Measurements from ENCODE around the gene SOX8. TPM values are rescaled to one million over a fixed set of nuclear protein-coding genes. Genes with fewer than 3 reads are reported as not detected.

The SOX8 gene
- total RNA-seq, 1 donor from 2014 or later: 0.75 TPM

GRCh38 chr16:1026784-1027500 is 45.4 kb downstream of the SOX8 start:
- DNase-seq (ENCODE audit: low spot score): peak; percentile 36
- Mint-ChIP-seq H3K4me1 (peaks cover 33% of the 10 kb centered on the region), H3K36me3 (no peaks in the 10 kb centered on the region), H3K4me3 (peak overlapping the region; percentile 29), H3K27me3 (ENCODE audit: insufficient read depth, low read depth) (peaks cover 6% of the 10 kb centered on the region), H3K9me3 (no peaks in the 10 kb centered on the region), H3K27ac (peak overlapping the region; percentile 46)
- no peaks in the 10 kb centered on the region for H3K36me3 ChIP-seq
- H4K20me1 ChIP-seq (ENCODE audit: low read depth): no peaks in the 10 kb centered on the region
- no peaks in the 10 kb centered on the region for H3K79me2 ChIP-seq (ENCODE audit: low read depth)
- no peaks in the 10 kb centered on the region for H3F3A ChIP-seq (ENCODE audit: low read depth)
- H3K9ac ChIP-seq: no peak overlapping the region
- no peaks in the 10 kb centered on the region for H3K4me1 ChIP-seq
- no peak overlapping the region for H2AFZ ChIP-seq (replicated peaks)
- no peak overlapping the region for H3K27ac ChIP-seq
- no peaks in the 10 kb centered on the region for H3K9me3 ChIP-seq (ENCODE audit: low read depth)
- no peaks in the 10 kb centered on the region for H3K27me3 ChIP-seq
- no peak overlapping the region for H3K4me3 ChIP-seq
- TF ChIP-seq CTCF (IDR thresholded peaks at IDR 0.05) (no peak), EZH2phosphoT487 (IDR thresholded peaks at IDR 0.05) (no peak), EZH2 (IDR thresholded peaks at IDR 0.05) (no peak)
- no peak overlapping the region for H3K4me2 ChIP-seq

DNA sequence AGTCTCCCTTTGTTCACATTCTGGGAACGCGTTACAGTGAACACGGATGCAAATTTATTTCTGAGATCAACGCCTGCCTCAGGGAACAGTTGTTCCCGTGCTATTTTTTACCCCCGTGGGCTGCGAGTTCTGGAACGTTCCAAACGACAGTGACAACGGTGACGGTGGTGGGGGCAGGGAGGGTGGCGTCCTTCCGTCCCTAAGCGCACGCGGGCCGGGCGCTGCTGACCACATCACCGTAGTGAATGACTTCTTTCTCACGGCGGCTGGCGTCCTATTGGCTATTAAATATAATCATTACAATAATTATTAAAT is 45.9 kb downstream of the SOX8 start:
- no peaks in the 10 kb centered on the region for H3F3A ChIP-seq (ENCODE audit: low read depth)
- H3K79me2 ChIP-seq (ENCODE audit: low read depth): no peaks in the 10 kb centered on the region
- H2AFZ ChIP-seq (replicated peaks): no peak overlapping the region
- no peak overlapping the region for H3K27ac ChIP-seq
- Mint-ChIP-seq H3K4me1 (peaks cover 33% of the 10 kb centered on the region), H3K27me3 (ENCODE audit: insufficient read depth, low read depth) (peaks cover 6% of the 10 kb centered on the region), H3K4me3 (no peak overlapping the region), H3K27ac (peak overlapping the region; percentile 46), H3K36me3 (no peaks in the 10 kb centered on the region), H3K9me3 (no peaks in the 10 kb centered on the region)
- H3K9ac ChIP-seq: no peak overlapping the region
- no peaks in the 10 kb centered on the region for H3K27me3 ChIP-seq
- TF ChIP-seq CTCF (IDR thresholded peaks at IDR 0.05) (no peak), EZH2 (IDR thresholded peaks at IDR 0.05) (no peak), EZH2phosphoT487 (IDR thresholded peaks at IDR 0.05) (no peak)
- no peaks in the 10 kb centered on the region for H3K4me1 ChIP-seq
- H4K20me1 ChIP-seq (ENCODE audit: low read depth): no peaks in the 10 kb centered on the region
- no peak overlapping the region for H3K4me3 ChIP-seq
- H3K4me2 ChIP-seq: no peak overlapping the region
- no peaks in the 10 kb centered on the region for H3K36me3 ChIP-seq
- no peaks in the 10 kb centered on the region for H3K9me3 ChIP-seq (ENCODE audit: low read depth)
- no peak for DNase-seq (ENCODE audit: low spot score)

- no peak for DNase-seq (ENCODE audit: low spot score)
- H3K27ac ChIP-seq: no peak overlapping the region
- no peaks in the 10 kb centered on the region for H3K79me2 ChIP-seq (ENCODE audit: low read depth)
- no peak overlapping the region for H3K9ac ChIP-seq
- H3K27me3 ChIP-seq: no peaks in the 10 kb centered on the region
- no peaks in the 10 kb centered on the region for H3K4me1 ChIP-seq
- TF ChIP-seq CTCF (IDR thresholded peaks at IDR 0.05) (no peak), EZH2phosphoT487 (IDR thresholded peaks at IDR 0.05) (no peak), EZH2 (IDR thresholded peaks at IDR 0.05) (no peak)
- peaks cover 33% of the 10 kb centered on the region for H3K4me1 Mint-ChIP-seq
- no peaks in the 10 kb centered on the region for H3K9me3 Mint-ChIP-seq
- no peak overlapping the region for H3K4me3 Mint-ChIP-seq
- peaks cover 6% of the 10 kb centered on the region for H3K27me3 Mint-ChIP-seq (ENCODE audit: insufficient read depth, low read depth)
- H4K20me1 ChIP-seq (ENCODE audit: low read depth): no peaks in the 10 kb centered on the region
- no peaks in the 10 kb centered on the region for H3K36me3 ChIP-seq
- no peak overlapping the region for H3K4me3 ChIP-seq
- H2AFZ ChIP-seq (replicated peaks): no peak overlapping the region
- H3K36me3 Mint-ChIP-seq: no peaks in the 10 kb centered on the region
- H3F3A ChIP-seq (ENCODE audit: low read depth): no peaks in the 10 kb centered on the region
- H3K27ac Mint-ChIP-seq: peak overlapping the region; percentile 66
- no peaks in the 10 kb centered on the region for H3K9me3 ChIP-seq (ENCODE audit: low read depth)
- no peak overlapping the region for H3K4me2 ChIP-seq
Measured at GRCh38 chr16:1028056-1028455, 46.5 kb downstream of the SOX8 start.

Data from neural progenitor cell (in vitro differentiated cells).